Islet of Langerhans (tissue), 1 donor: ENCODE results near the gene SLC35F3.
"Not testable (repeated sequence)": the region's sequence is repeated elsewhere in the genome, so short reads cannot be mapped to it uniquely, and the experiment has no call there.

ENCODE experiments used
- FAIRE-seq: peaks from one replicate; lab custom pipeline; 2011; peaks lifted over from hg19 to GRCh38; lab: Jason Lieb, UNC

Gene SLC35F3

GRCh38 chr1:234226113-234226818 lies 321.8 kb downstream of the SLC35F3 start:
- no peak for FAIRE-seq

- no peak for FAIRE-seq
Observed at GRCh38 chr1:234226819-234227165, 322.3 kb downstream of the SLC35F3 start.

- peak; percentile 93 for FAIRE-seq
Observed at GRCh38 chr1:234229581-234230387, 325.3 kb downstream of the SLC35F3 start.

GRCh38 chr1:234230414-234230862 lies 326.0 kb downstream of the SLC35F3 start:
- no peak for FAIRE-seq

- no peak for FAIRE-seq
Observed at GRCh38 chr1:234231061-234231892, 326.8 kb downstream of the SLC35F3 start.

GRCh38 chr1:234231893-234232276 lies 327.4 kb downstream of the SLC35F3 start:
- FAIRE-seq: no peak

GRCh38 chr1:234234199-234234598 lies 329.7 kb downstream of the SLC35F3 start:
- FAIRE-seq: no peak

GRCh38 chr1:234235434-234235881 lies 331.0 kb downstream of the SLC35F3 start:
- FAIRE-seq: no peak

GRCh38 chr1:234237393-234237792 lies 332.9 kb downstream of the SLC35F3 start:
- no peak for FAIRE-seq

- FAIRE-seq: no peak
Observed at GRCh38 chr1:234238060-234238459, 333.6 kb downstream of the SLC35F3 start.

GRCh38 chr1:234239515-234239914 lies 335.0 kb downstream of the SLC35F3 start:
- FAIRE-seq: no peak

GRCh38 chr1:234239936-234240335 lies 335.5 kb downstream of the SLC35F3 start:
- FAIRE-seq: no peak

- FAIRE-seq: no peak
Observed at GRCh38 chr1:234240680-234241079, 336.2 kb downstream of the SLC35F3 start.

GRCh38 chr1:234241941-234242490 lies 337.5 kb downstream of the SLC35F3 start:
- no peak for FAIRE-seq

GRCh38 chr1:234243521-234244260 lies 339.2 kb downstream of the SLC35F3 start:
- no peak for FAIRE-seq

GRCh38 chr1:234244482-234244881 lies 340.0 kb downstream of the SLC35F3 start:
- FAIRE-seq: no peak

- FAIRE-seq: no peak
Observed at GRCh38 chr1:234246638-234247116, 342.2 kb downstream of the SLC35F3 start.

GRCh38 chr1:234247746-234248145 lies 343.3 kb downstream of the SLC35F3 start:
- not testable (repeated sequence) for FAIRE-seq

- FAIRE-seq: no peak
Observed at GRCh38 chr1:234250747-234251146, 346.3 kb downstream of the SLC35F3 start.

GRCh38 chr1:234253732-234254131 lies 349.3 kb downstream of the SLC35F3 start:
- no peak for FAIRE-seq

- no peak for FAIRE-seq
Observed at GRCh38 chr1:234256359-234256758, 351.9 kb downstream of the SLC35F3 start.
